ENCODE data around the gene RIOK2. TPM values are rescaled to one million over a fixed set of nuclear protein-coding genes. Genes with fewer than 3 reads are reported as not detected.

The RIOK2 gene
- total and polyA plus RNA-seq, 2 of the 8 experiments (the other 6 are each of a cell fraction or from before 2014, with no cell fraction given), result 5.4 to 35.0 TPM

DNA sequence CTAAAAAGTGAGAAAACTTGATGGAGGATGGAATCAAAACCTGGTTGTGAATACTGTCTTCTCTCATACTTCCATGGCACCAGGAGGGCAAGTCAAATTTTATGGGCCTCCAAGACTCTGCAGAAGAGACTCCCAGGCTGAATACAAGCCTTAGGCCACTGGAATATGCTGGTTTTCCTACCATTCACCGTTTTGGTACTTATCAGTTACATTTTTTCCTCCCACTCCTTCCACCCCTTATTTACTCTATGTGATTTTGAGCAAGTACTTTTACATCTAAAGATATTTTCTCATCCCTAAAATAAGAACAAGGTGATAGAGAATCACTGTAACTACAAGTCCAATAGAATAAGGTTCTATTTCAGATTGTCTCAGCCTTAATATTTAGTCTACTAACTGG is 32.6 kb downstream of the RIOK2 start:
- no peak overlapping the region for H3K4ac ChIP-seq (replicated peaks; ENCODE audit: insufficient read length, low read depth, low read length)
- H2BK120ac ChIP-seq (replicated peaks; ENCODE audit: low read depth, low read length), result no peak overlapping the region
- no peaks in the 10 kb centered on the region for H3K79me2 ChIP-seq (ENCODE audit: control insufficient read depth in 1 of 2, insufficient read depth in 2 of 2, low read length in 2 of 2)
- no peaks in the 10 kb centered on the region for H3K23me2 ChIP-seq (ENCODE audit: low read depth, low read length)
- no peaks in the 10 kb centered on the region for H3K4me1 ChIP-seq (replicated peaks in 1 of 4; ENCODE audit: control insufficient read depth in 3 of 4, insufficient read depth in 4 of 4, low read length in 3 of 4)
- H3K56ac ChIP-seq (replicated peaks; ENCODE audit: insufficient read length, low read depth, low read length), result no peak overlapping the region
- no peak overlapping the region for H4K5ac ChIP-seq (ENCODE audit: insufficient read length, low read depth, low read length)
- H2BK12ac ChIP-seq (ENCODE audit: low read depth, low read length), result no peak overlapping the region
- H3K36me3 ChIP-seq (ENCODE audit: control insufficient read depth in 2 of 4, insufficient read depth in 4 of 4, low read length in 3 of 4), result no peaks in the 10 kb centered on the region
- no peak overlapping the region for H3K27ac ChIP-seq (ENCODE audit: low read depth, low read length)
- no peaks in the 10 kb centered on the region for H4K20me1 ChIP-seq (replicated peaks in 1 of 2; ENCODE audit: control insufficient read depth in 1 of 2, insufficient read depth in 2 of 2, low read length in 2 of 2)
- H3K4me3 ChIP-seq (ENCODE audit: extremely low read depth in 1 of 4, insufficient read depth in 2 of 4, low read depth in 3 of 4, low read length in 4 of 4), result no peak overlapping the region
- H3K4me2 ChIP-seq (ENCODE audit: insufficient read depth in 1 of 2, low read depth in 2 of 2, low read length in 2 of 2), result no peak overlapping the region
- H2AK5ac ChIP-seq (ENCODE audit: low read depth, low read length), result no peak overlapping the region
- no peak overlapping the region for H2BK15ac ChIP-seq (ENCODE audit: low read length)
- H3K79me1 ChIP-seq (ENCODE audit: low read depth, low read length), result no peaks in the 10 kb centered on the region
- H3K9ac ChIP-seq (replicated peaks in 1 of 4; ENCODE audit: extremely low read depth in 1 of 4, low read depth in 3 of 4, low read length in 3 of 4), result no peak overlapping the region
- no peak overlapping the region for H4K91ac ChIP-seq (replicated peaks; ENCODE audit: insufficient read length, low read length)
- 87% methylated on average over 1 of the region's 1 CpG; no CpG with 5 or more reads in 1 of the 2 experiments for WGBS, 2 experiments (ENCODE audit: extremely low coverage in 1 of 2, insufficient coverage in 1 of 2, insufficient read length in 1 of 2, insufficient replicate concordance in 2 of 2, low coverage in 1 of 2, low lambda C conversion rate in 2 of 2, missing lambda C conversion rate in 1 of 2)
- H2BK5ac ChIP-seq (ENCODE audit: low read depth, low read length), result no peak overlapping the region
- H3K18ac ChIP-seq (ENCODE audit: extremely low read depth, low read length), result no peak overlapping the region
- H3K9me3 ChIP-seq (ENCODE audit: insufficient read depth in 2 of 2, low read depth in 1 of 2, low read length in 1 of 2), result no peaks in the 10 kb centered on the region
- H3K23ac ChIP-seq (ENCODE audit: insufficient read length), result no peak overlapping the region
- H4K8ac ChIP-seq (ENCODE audit: extremely low read depth, insufficient read depth, low read length), result no peak overlapping the region
- FAIRE-seq (no peak), DNase-seq (ENCODE audit: low read depth in 1 of 2, low spot score in 2 of 2) (no peak)
- H2AFZ ChIP-seq (ENCODE audit: low read length), result no peak overlapping the region
- H3K14ac ChIP-seq (ENCODE audit: insufficient read length), result no peak overlapping the region
- H3K27me3 ChIP-seq (replicated peaks in 1 of 4; ENCODE audit: control insufficient read depth in 3 of 4, extremely low read depth in 1 of 4, insufficient read depth in 3 of 4, low read length in 3 of 4), result no peaks in the 10 kb centered on the region
- ChIA-PET CTCF (ENCODE audit: partially characterized antibody) (interaction anchor here (0.9 to 1.7 kb wide), 5 partner anchors 8 to 403 kb away, joined by 3 to 6 read pairs (median 3); partner anchors contain the start of gene LIX1), POLR2A (ENCODE audit: partially characterized antibody) (interaction anchor here (1.2 kb wide), 1 partner anchor 10 kb away, joined by 5 read pairs; no protein-coding TSS in a partner anchor)
- no peak overlapping the region for H2BK20ac ChIP-seq (ENCODE audit: low read length)
- TF ChIP-seq NANOG (IDR thresholded peaks at IDR 0.05; ENCODE audit: insufficient read depth, low read depth, low read length, poor library complexity, severe bottlenecking) (no peak), JUND (IDR thresholded peaks at IDR 0.05; ENCODE audit: low read length) (no peak), ASH2L (IDR thresholded peaks at IDR 0.05; ENCODE audit: low read length) (no peak)
